Caco-2 (cell line): ENCODE measurements around the gene C16orf46. TPM values are rescaled to one million over a fixed set of nuclear protein-coding genes. Genes with fewer than 3 reads are reported as not detected.

Experiments
- BruUV-seq: library from RNA; stranded (reverse); fragments of 400-500 nt; replicated peaks from 2 replicates; lab custom pipeline; 2021; lab: Mats Ljungman, UMichigan
- CTCF ChIA-PET: fragments of 300-600 bp; sonication (Branson Sonifier 250); formaldehyde crosslinking; loops from one replicate; lab custom pipeline; 2022; ENCODE audit warnings: antibody characterized with exemption; lab: Charles Lee
- POLR2A ChIA-PET: fragments of 300-600 bp; sonication (Branson Sonifier 250); formaldehyde crosslinking; loops from one replicate; lab custom pipeline; 2022; ENCODE audit warnings: antibody characterized with exemption; lab: Charles Lee
- DNase-seq, 2 experiments: peaks; one replicate each; pipeline versions ENCODE4 v3.0.0 to v3.0.0-alpha.2; 2020 to 2022
- H3K27me3 ChIP-seq: replicated peaks from 2 replicates; pipeline ENCODE4 v1.6.0; 2011; ENCODE audit warnings: low read length; ENCODE audit not compliant: control insufficient read depth, insufficient read depth
- H3K36me3 ChIP-seq: 2 replicates; pipeline ENCODE4 v1.5.1; 2011; ENCODE audit warnings: low read length; ENCODE audit not compliant: control insufficient read depth, insufficient read depth
- H3K4me1 ChIP-seq: fragments of 250-450 bp; sonication (Bioruptor Pico); 2 replicates; pipeline ENCODE4 v1.5.1; 2020; ENCODE audit warnings: mild to moderate bottlenecking
- H3K4me3 ChIP-seq: 2 replicates; pipeline ENCODE4 v1.5.1; 2011; ENCODE audit warnings: low read depth, mild to moderate bottlenecking, control low read depth, low read length
- H3K9me3 ChIP-seq: fragments of 250-450 bp; sonication (Bioruptor Pico); 2 replicates; pipeline ENCODE4 v1.5.1; 2020; ENCODE audit warnings: mild to moderate bottlenecking, moderate library complexity
- H3K27ac Mint-ChIP-seq: one replicate; pipeline ENCODE4 v1.8.0; 2022; ENCODE audit warnings: mixed read lengths; ENCODE audit not compliant: unreplicated experiment
- H3K27me3 Mint-ChIP-seq: one replicate; pipeline ENCODE4 v1.8.0; 2022; ENCODE audit warnings: mixed read lengths; ENCODE audit not compliant: insufficient read depth, unreplicated experiment
- H3K36me3 Mint-ChIP-seq: one replicate; pipeline ENCODE4 v1.8.0; 2022; ENCODE audit warnings: mild to moderate bottlenecking, mixed read lengths; ENCODE audit not compliant: insufficient read depth, unreplicated experiment
- H3K4me1 Mint-ChIP-seq: one replicate; pipeline ENCODE4 v1.8.0; 2022; ENCODE audit warnings: low read depth, mixed read lengths; ENCODE audit not compliant: unreplicated experiment
- H3K4me3 Mint-ChIP-seq: one replicate; pipeline ENCODE4 v1.8.0; 2022; ENCODE audit warnings: mild to moderate bottlenecking, moderate library complexity, mixed read lengths; ENCODE audit not compliant: unreplicated experiment
- H3K9me3 Mint-ChIP-seq: one replicate; pipeline ENCODE4 v1.8.0; 2022; ENCODE audit warnings: mixed read lengths; ENCODE audit not compliant: unreplicated experiment
- intact Hi-C: fragments of 100-400 bp; cut with micrococcal nuclease; formaldehyde crosslinking; loops from one replicate; pipeline ENCODE4 v1.10.0; 2022; ENCODE audit not compliant: unreplicated experiment
- total RNA-seq: library from RNA; stranded (reverse); gene quantifications from 2 replicates; pipeline ENCODE4 v1.2.3, GENCODE V29; 2022
- TF ChIP-seq, protein P1 (sequence below), 2 experiments: fragments of 200-600 bp in 1 of 2; IDR thresholded peaks; 1 replicate in 1 of 2; 2 replicates in 1 of 2; pipeline versions ENCODE4 v1.5.1 to v1.8.0; 2011 to 2022; ENCODE audit warnings: antibody characterized with exemption in 1 of 2, control low read depth in 1 of 2, inconsistent platforms in 1 of 2, low read depth in 1 of 2, low read length in 1 of 2, mild to moderate bottlenecking in 1 of 2, moderate library complexity in 1 of 2; ENCODE audit not compliant: insufficient read depth in 1 of 2, severe bottlenecking in 1 of 2, unreplicated experiment in 1 of 2

Gene C16orf46
- total RNA-seq, 1 experiment from 2014 or later = 0.70 TPM

DNA sequence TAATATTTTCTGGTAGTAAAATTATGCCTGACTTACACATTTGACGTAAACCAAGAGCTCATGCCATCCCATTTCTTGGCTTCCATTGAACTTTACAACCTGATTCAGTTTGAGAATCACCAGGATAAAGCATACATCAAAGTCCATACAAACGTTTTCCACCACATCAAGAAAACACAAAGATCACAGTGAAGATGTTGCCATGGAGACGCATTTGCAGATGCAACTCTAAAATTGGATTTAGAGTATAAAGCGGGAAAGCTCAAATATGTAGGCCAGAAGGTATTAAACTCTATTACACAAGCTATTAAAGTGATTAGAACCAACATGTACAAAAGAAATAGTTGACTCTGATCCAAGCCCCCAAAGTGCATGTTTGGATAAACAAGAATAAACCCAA lies 10.4 kb downstream of the C16orf46 start:
- no peak for DNase-seq
- peaks cover 7% of the 10 kb centered on the region for H3K4me1 Mint-ChIP-seq
- ChIA-PET POLR2A (interaction anchor here (0.6 kb wide), 2 partner anchors 10 to 55 kb away, joined by 3 read pairs; partner anchors contain the start of gene C16orf46), CTCF (no interaction called here)
- intact Hi-C loops = no loop called here
- no peak overlapping the region for H3K4me3 ChIP-seq
- no peaks in the 10 kb centered on the region for H3K9me3 ChIP-seq
- H3K36me3 ChIP-seq = no peaks in the 10 kb centered on the region
- H3K27ac Mint-ChIP-seq = no peak overlapping the region
- TF ChIP-seq, protein P1, sequence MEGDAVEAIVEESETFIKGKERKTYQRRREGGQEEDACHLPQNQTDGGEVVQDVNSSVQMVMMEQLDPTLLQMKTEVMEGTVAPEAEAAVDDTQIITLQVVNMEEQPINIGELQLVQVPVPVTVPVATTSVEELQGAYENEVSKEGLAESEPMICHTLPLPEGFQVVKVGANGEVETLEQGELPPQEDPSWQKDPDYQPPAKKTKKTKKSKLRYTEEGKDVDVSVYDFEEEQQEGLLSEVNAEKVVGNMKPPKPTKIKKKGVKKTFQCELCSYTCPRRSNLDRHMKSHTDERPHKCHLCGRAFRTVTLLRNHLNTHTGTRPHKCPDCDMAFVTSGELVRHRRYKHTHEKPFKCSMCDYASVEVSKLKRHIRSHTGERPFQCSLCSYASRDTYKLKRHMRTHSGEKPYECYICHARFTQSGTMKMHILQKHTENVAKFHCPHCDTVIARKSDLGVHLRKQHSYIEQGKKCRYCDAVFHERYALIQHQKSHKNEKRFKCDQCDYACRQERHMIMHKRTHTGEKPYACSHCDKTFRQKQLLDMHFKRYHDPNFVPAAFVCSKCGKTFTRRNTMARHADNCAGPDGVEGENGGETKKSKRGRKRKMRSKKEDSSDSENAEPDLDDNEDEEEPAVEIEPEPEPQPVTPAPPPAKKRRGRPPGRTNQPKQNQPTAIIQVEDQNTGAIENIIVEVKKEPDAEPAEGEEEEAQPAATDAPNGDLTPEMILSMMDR (IDR thresholded peaks at IDR 0.05; ENCODE audit: insufficient read depth in 1 of 2, low read depth in 1 of 2, low read length in 1 of 2, severe bottlenecking in 1 of 2, unreplicated experiment in 1 of 2) = no peak
- no peaks in the 10 kb centered on the region for H3K27me3 Mint-ChIP-seq
- H3K9me3 Mint-ChIP-seq = no peaks in the 10 kb centered on the region
- no TSS peak for BruUV-seq
- no peaks in the 10 kb centered on the region for H3K36me3 Mint-ChIP-seq
- H3K4me1 ChIP-seq = peaks cover 15% of the 10 kb centered on the region; the same call in 1 of the 2 replicates
- H3K27me3 ChIP-seq = no peaks in the 10 kb centered on the region
- no peak overlapping the region for H3K4me3 Mint-ChIP-seq

DNA sequence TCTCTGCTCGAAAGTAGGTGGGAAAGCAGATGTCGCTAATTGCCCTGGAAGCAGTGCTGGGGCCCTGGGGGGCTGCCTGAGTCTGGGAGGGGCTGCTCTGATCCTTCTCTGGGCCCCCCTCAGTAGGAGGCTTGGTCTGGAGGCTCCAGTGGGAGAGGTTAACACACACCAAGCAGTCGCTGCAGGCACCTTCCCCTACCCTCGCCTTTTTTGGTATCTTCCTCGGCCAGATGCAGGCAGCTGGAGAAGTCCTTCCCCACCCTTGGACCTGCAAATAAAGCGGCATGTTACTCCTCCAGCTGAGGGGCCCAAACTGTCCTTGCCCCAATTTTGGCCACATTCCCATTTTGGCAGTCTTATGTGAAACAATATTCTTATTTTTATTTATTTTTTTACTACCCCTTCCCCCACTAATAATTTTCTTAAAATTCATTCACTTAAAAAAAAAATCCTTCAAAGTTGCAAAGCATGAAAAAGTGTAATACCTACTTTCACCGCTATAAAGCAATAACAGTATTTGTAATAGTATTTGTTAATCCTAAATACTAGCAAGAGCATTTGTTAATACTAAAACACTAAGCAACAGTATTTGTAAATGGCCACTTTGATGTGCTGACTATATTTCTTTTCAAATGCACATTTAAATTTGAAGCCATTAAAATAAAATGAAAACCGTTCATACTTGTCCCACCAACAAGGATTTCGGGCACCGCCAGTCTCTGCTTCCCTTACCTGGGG lies 15.0 kb downstream of the C16orf46 start:
- H3K27me3 Mint-ChIP-seq = no peaks in the 10 kb centered on the region
- no peak for DNase-seq
- H3K4me3 Mint-ChIP-seq = no peak overlapping the region
- POLR2A ChIA-PET = no interaction called here
- TF ChIP-seq, protein P1 (IDR thresholded peaks at IDR 0.05; ENCODE audit: insufficient read depth in 1 of 2, low read depth in 1 of 2, low read length in 1 of 2, severe bottlenecking in 1 of 2, unreplicated experiment in 1 of 2) = no peak
- no peaks in the 10 kb centered on the region for H3K36me3 Mint-ChIP-seq
- intact Hi-C loops = no loop called here
- H3K27me3 ChIP-seq = no peaks in the 10 kb centered on the region
- no peak overlapping the region for H3K27ac Mint-ChIP-seq
- peaks cover 5% of the 10 kb centered on the region for H3K4me1 Mint-ChIP-seq
- no TSS peak for BruUV-seq
- no peaks in the 10 kb centered on the region for H3K36me3 ChIP-seq
- H3K9me3 Mint-ChIP-seq = no peaks in the 10 kb centered on the region
- H3K9me3 ChIP-seq = no peaks in the 10 kb centered on the region
- no peak overlapping the region for H3K4me3 ChIP-seq
- peaks cover 14% of the 10 kb centered on the region; the same call in 1 of the 2 replicates for H3K4me1 ChIP-seq
- CTCF ChIA-PET = no interaction called here

DNA sequence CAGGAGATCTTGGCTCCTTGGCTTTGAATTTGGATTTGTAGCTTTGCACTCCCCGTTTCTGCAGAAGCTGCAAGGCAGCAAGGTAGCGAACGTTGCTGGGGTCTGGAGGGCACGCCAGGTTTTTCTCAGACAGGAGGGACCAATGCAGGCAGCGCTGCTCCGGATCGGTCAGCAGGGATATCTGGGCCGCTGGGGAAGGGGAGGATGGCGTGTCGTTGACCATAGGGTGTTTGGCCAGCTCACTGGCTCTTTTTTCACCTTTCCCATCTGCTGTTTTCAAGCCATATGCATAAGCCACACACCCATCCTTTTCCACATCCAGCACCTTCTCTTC lies 15.8 kb downstream of the C16orf46 start:
- POLR2A ChIA-PET = no interaction called here
- no peaks in the 10 kb centered on the region for H3K27me3 ChIP-seq
- no peaks in the 10 kb centered on the region for H3K36me3 ChIP-seq
- Mint-ChIP-seq H3K27ac (no peak overlapping the region), H3K27me3 (no peaks in the 10 kb centered on the region), H3K9me3 (no peaks in the 10 kb centered on the region), H3K4me3 (no peak overlapping the region), H3K36me3 (no peaks in the 10 kb centered on the region), H3K4me1 (no peaks in the 10 kb centered on the region)
- no peaks in the 10 kb centered on the region for H3K9me3 ChIP-seq
- peaks cover 8% of the 10 kb centered on the region; the same call in 1 of the 2 replicates for H3K4me1 ChIP-seq
- CTCF ChIA-PET = no interaction called here
- DNase-seq = no peak
- BruUV-seq = no TSS peak
- no peak overlapping the region for H3K4me3 ChIP-seq
- intact Hi-C loops = no loop called here
- TF ChIP-seq, protein P1 (IDR thresholded peaks at IDR 0.05; ENCODE audit: insufficient read depth in 1 of 2, low read depth in 1 of 2, low read length in 1 of 2, severe bottlenecking in 1 of 2, unreplicated experiment in 1 of 2) = no peak
